Measurements from ENCODE around the gene SLC25A21.

- no peak for TF ChIP-seq EZH2 (IDR thresholded peaks at IDR 0.05)
- no peak for TF ChIP-seq POLR2AphosphoS5 (IDR thresholded peaks at IDR 0.05; ENCODE audit: borderline replicate concordance, low read depth, low read length)
Measured at GRCh38 chr14:36720657-36721056, 451.7 kb downstream of the SLC25A21 start.

Data from SK-N-MC (cell line).